ENCODE results near the gene OR2D3.
"Not testable (repeated sequence)": the region's sequence is repeated elsewhere in the genome, so short reads cannot be mapped to it uniquely, and the experiment has no call there.

Gene OR2D3

GRCh38 chr11:6928916-6929315, 8.1 kb downstream of the OR2D3 start:
- no peak for DNase-seq (ENCODE audit: low spot score)

- DNase-seq (ENCODE audit: low spot score): no peak
Observed at GRCh38 chr11:6931146-6931713, 10.4 kb downstream of the OR2D3 start.

- no peak for DNase-seq (ENCODE audit: low spot score)
Observed at GRCh38 chr11:6932145-6932544, 11.3 kb downstream of the OR2D3 start.

- no peak for DNase-seq (ENCODE audit: low spot score)
Observed at GRCh38 chr11:6941970-6942369, 21.2 kb downstream of the OR2D3 start.

DNA sequence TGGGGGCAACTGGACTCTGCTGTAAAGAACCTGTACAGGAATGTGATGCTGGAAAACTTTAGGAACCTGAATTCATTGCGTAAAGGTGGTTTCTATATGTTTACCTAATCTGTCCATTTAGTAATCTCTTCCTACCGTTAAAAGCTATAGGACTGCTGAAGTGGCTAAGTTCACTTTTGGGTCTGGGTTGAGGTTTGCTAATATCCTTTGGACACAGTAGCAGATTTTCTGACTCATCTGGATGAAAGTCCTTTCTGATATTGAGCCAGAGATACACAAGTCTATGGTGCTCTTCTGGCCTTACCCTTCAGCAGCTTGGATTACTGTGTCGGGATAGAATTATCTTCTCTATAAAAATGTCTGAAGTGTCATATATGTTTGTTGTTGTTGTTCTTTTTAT, 22.3 kb downstream of the OR2D3 start:
- DNase-seq (ENCODE audit: low spot score): no peak

DNA sequence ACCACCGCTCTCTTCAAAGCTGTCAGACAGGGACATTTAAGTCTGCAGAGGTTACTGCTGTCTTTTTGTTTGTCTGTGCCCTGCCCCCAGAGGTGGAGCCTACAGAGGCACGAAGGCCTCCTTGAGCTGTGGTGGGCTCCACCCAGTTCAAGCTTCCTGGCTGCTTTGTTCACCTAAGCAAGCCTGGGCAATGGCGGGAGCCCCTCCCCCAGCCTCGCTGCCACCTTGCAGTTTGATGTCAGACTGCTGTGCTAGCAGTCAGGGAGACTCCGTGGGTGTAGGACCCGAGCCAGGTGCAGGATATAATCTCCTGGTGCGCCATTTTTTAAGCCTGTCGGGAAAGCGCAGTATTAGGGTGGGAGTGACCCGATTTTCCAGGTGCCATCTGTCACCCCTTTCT, 33.4 kb downstream of the OR2D3 start:
- not testable (repeated sequence) for DNase-seq (ENCODE audit: low spot score)

DNA sequence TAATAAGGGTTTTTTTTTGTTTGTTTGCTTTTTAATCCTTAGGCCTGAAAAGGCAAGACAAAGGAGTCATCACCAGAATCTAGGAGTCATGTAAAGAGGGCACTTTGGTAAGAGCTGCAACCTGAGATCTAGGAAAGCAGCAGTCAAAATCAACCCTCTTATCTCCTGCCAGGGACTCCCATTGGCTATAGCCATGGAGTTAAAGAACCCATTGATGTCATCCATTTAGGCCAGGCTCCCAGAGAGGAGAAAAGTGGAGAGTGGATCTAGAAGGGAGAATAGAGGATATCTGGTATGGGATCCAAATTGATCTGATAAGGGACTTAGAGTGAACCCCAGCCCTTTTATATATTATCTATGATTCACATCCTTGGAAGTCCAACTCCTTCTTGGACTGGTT, 41.3 kb downstream of the OR2D3 start:
- DNase-seq (ENCODE audit: low spot score): no peak

GRCh38 chr11:6962673-6963072, 41.9 kb downstream of the OR2D3 start:
- DNase-seq (ENCODE audit: low spot score): no peak

DNA sequence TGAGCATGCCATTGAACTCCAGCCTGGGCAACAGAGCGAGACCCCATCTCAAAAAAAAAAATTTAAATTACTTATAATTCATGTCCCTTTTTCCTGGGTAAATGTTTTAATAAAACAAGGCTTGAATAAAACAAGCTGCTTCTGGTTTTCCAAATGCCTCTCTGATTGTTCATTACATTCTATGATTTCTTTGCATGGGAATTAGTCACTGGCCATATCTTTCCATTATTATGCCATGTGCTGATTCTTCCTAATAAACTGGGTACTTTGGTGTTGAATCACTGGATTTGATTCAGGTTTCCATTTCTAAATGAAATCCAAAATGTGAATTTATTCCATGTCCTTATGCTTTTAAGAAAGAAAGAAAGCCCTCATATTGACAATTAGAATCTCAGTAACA, 48.0 kb downstream of the OR2D3 start:
- DNase-seq (ENCODE audit: low spot score): no peak

DNA sequence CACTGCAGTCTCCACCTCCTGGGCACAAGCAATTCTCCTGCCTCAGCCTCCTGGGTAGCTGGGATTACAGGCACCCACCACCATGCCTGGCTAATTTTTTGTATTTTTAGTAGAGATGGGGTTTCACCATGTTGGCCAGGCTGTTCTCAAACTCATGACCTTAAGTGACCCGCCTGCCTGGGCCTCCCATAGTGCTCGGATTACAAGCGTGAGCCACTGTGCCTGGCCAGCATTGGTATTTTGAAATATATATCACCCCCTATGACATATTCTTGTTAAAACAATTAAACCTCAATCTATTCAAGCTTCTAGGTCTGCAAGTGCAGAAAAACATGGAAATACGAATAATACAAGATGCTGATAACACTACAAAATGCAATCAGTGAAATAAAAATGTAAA, 49.1 kb downstream of the OR2D3 start:
- not testable (repeated sequence) for DNase-seq (ENCODE audit: low spot score)

All from hematopoietic multipotent progenitor cell treated with erythropoietin and hydrocortisone succinate and interleukin-3 and kit ligand, for 15 days (in vitro differentiated cells).